ENCODE data around the gene HDAC4. TPM values are rescaled to one million over a fixed set of nuclear protein-coding genes. Genes with fewer than 3 reads are reported as not detected.
A peak's percentile ranks its signal among the peaks of the same experiment; 100 is the strongest.

Gene HDAC4
- total and polyA plus RNA-seq, 9 of the 15 experiments (the other 6 are each of a cell fraction or from before 2014, with no cell fraction given), result 0.11 to 20.2 (median 4.0) TPM

DNA sequence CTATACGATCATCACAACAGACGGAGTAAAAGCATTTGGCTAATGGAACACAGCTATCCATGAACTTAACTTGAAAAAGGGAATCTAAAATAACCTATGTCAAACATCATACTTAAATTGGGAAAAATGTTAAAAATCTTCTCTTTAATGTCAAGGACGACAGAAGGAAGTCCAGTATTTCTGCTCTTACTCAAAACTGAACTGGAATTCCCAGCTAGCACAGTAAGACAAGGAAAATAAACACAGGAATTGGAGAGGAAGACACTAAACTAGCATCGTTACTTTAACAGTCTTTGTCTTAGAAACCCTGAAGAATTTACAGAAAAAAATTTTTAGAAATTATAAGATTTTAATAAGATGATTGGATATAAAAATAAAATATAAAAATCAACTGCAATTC is 112.6 kb downstream of the HDAC4 start:
- no peak for FAIRE-seq
- POLR2A ChIA-PET, result no interaction called here

More for the DNA sequence above, 112.6 kb downstream of the HDAC4 start:
- Histone ChIP-seq H3K27ac (ENCODE audit: extremely low read depth, low read depth, low read length) (peak overlapping the region; percentile 56; the same call in 2 of the 3 replicates), H3K4me2 (ENCODE audit: insufficient read depth, low read length) (no peak overlapping the region), H3K36me3 (ENCODE audit: control insufficient read depth, insufficient read depth, low read length) (no peaks in the 10 kb centered on the region), H3K9me1 (ENCODE audit: control insufficient read depth, insufficient read depth, low read length) (no peaks in the 10 kb centered on the region), H3K27me3 (ENCODE audit: control insufficient read depth in 2 of 2, insufficient read depth in 2 of 2, low read length in 2 of 2) (no peaks in the 10 kb centered on the region), H4K20me1 (replicated peaks; ENCODE audit: control insufficient read depth, insufficient read depth, low read length) (no peaks in the 10 kb centered on the region), H3K4me1 (replicated peaks in 1 of 2; ENCODE audit: control insufficient read depth in 2 of 2, insufficient read depth in 2 of 2, low read length in 2 of 2) (peaks cover 49 to 60% of the 10 kb centered on the region in 2 experiments), H3K79me2 (ENCODE audit: control insufficient read depth, insufficient read depth, low read length) (peaks cover 69% of the 10 kb centered on the region), H3K9me3 (replicated peaks; ENCODE audit: control insufficient read depth, insufficient read depth, low read depth, low read length) (no peaks in the 10 kb centered on the region), H2AFZ (ENCODE audit: low read depth, low read length) (no peak overlapping the region), H3K4me3 (no peak overlapping the region), H3K9ac (ENCODE audit: insufficient read depth in 1 of 2, low read depth in 2 of 2, low read length in 2 of 2) (peak overlapping the region in 1 of 2 experiments; percentile 36; a peak in 2 of 4 replicates)
- 25% methylated on average over 4 of the region's 4 CpGs for WGBS (ENCODE audit: insufficient coverage, low coverage, missing lambda C conversion rate)
- in situ Hi-C loops (cut with MboI), result no loop called here
- no TSS peak for BruUV-seq (replicated peaks)
- intact Hi-C loops (cut with micrococcal nuclease), result no loop called here
- CTCF ChIA-PET (ENCODE audit: low intra/inter-chr PET ratio), result no interaction called here
- DNase-seq (ENCODE audit: extremely low read depth in 1 of 4, low spot score in 3 of 4), result no peak
- TF ChIP-seq ZNF143 (CRISPR knock-in tag; IDR thresholded peaks at IDR 0.05) (no peak), SIN3A (IDR thresholded peaks at IDR 0.05; ENCODE audit: borderline replicate concordance in 2 of 2, control insufficient read depth in 1 of 2, low read depth in 2 of 2, low read length in 2 of 2) (no peak), TRIM28 (IDR thresholded peaks at IDR 0.05) (no peak), DPF2 (IDR thresholded peaks at IDR 0.05) (0 out of 2 replicates have a peak, but pooled peaks have one; percentile 13), TAF1 (IDR thresholded peaks at IDR 0.05; ENCODE audit: control insufficient read depth, extremely low read depth, insufficient read depth, low read length, severe bottlenecking) (no peak), ARID1B (IDR thresholded peaks at IDR 0.05) (no peak)
- TF ChIP-seq, protein P1, sequence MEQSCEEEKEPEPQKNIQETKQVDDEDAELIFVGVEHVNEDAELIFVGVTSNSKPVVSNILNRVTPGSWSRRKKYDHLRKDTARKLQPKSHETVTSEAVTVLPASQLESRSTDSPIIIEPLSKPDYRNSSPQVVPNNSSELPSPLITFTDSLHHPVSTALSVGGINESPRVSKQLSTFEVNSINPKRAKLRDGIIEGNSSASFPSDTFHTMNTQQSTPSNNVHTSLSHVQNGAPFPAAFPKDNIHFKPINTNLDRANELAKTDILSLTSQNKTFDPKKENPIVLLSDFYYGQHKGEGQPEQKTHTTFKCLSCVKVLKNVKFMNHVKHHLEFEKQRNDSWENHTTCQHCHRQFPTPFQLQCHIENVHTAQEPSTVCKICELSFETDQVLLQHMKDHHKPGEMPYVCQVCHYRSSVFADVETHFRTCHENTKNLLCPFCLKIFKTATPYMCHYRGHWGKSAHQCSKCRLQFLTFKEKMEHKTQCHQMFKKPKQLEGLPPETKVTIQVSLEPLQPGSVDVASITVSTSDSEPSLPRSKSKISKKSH (CRISPR knock-in tag; IDR thresholded peaks at IDR 0.05), result no peak
- TF ChIP-seq, protein P2, sequence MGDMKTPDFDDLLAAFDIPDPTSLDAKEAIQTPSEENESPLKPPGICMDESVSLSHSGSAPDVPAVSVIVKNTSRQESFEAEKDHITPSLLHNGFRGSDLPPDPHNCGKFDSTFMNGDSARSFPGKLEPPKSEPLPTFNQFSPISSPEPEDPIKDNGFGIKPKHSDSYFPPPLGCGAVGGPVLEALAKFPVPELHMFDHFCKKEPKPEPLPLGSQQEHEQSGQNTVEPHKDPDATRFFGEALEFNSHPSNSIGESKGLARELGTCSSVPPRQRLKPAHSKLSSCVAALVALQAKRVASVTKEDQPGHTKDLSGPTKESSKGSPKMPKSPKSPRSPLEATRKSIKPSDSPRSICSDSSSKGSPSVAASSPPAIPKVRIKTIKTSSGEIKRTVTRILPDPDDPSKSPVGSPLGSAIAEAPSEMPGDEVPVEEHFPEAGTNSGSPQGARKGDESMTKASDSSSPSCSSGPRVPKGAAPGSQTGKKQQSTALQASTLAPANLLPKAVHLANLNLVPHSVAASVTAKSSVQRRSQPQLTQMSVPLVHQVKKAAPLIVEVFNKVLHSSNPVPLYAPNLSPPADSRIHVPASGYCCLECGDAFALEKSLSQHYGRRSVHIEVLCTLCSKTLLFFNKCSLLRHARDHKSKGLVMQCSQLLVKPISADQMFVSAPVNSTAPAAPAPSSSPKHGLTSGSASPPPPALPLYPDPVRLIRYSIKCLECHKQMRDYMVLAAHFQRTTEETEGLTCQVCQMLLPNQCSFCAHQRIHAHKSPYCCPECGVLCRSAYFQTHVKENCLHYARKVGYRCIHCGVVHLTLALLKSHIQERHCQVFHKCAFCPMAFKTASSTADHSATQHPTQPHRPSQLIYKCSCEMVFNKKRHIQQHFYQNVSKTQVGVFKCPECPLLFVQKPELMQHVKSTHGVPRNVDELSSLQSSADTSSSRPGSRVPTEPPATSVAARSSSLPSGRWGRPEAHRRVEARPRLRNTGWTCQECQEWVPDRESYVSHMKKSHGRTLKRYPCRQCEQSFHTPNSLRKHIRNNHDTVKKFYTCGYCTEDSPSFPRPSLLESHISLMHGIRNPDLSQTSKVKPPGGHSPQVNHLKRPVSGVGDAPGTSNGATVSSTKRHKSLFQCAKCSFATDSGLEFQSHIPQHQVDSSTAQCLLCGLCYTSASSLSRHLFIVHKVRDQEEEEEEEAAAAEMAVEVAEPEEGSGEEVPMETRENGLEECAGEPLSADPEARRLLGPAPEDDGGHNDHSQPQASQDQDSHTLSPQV (IDR thresholded peaks at IDR 0.05), result no peak
- ATAC-seq, result no peak
